GM21515 (cell line): ENCODE results near the gene METTL13.

Experiments
- ATAC-seq: cut with Tn5 transposase; IDR thresholded peaks from one replicate; pipeline ENCODE4 v1.9.1; 2021; ENCODE audit not compliant: unreplicated experiment

The METTL13 gene

GRCh38 chr1:171781176-171781875 lies at the start of gene METTL13:
Gene METTL13, plus strand, starts transcription at chr1:171781660. Its CDS starts 308 bp downstream, at chr1:171781968.
- ATAC-seq, result peak; percentile 98

GRCh38 chr1:171736196-171736595 lies 45.3 kb upstream of the METTL13 start:
- no peak for ATAC-seq

- no peak for ATAC-seq
Measured at GRCh38 chr1:171738911-171739310, 42.5 kb upstream of the METTL13 start.

- no peak for ATAC-seq
Measured at GRCh38 chr1:171739656-171740055, 41.8 kb upstream of the METTL13 start.

GRCh38 chr1:171740356-171740863 lies 41.0 kb upstream of the METTL13 start:
- no peak for ATAC-seq

- peak; percentile 31 for ATAC-seq
Measured at GRCh38 chr1:171740987-171741871, 40.2 kb upstream of the METTL13 start.

- ATAC-seq, result peak; percentile 92
Measured at GRCh38 chr1:171741872-171742576, 39.4 kb upstream of the METTL13 start, which contains the start of gene VAMP4. Gene VAMP4, minus strand, starts transcription at chr1:171742065. Its CDS starts 3,651 bp downstream, at chr1:171738414.

- ATAC-seq, result peak; percentile 5
Measured at GRCh38 chr1:171742577-171742922, 38.9 kb upstream of the METTL13 start.

GRCh38 chr1:171743081-171743870 lies 38.2 kb upstream of the METTL13 start:
- ATAC-seq, result no peak

- ATAC-seq, result no peak
Measured at GRCh38 chr1:171744986-171745385, 36.5 kb upstream of the METTL13 start.

- no peak for ATAC-seq
Measured at GRCh38 chr1:171748651-171749050, 32.8 kb upstream of the METTL13 start.

- no peak for ATAC-seq
Measured at GRCh38 chr1:171751221-171751620, 30.2 kb upstream of the METTL13 start.

GRCh38 chr1:171753182-171753581 lies 28.3 kb upstream of the METTL13 start:
- no peak for ATAC-seq

GRCh38 chr1:171753685-171754352 lies 27.6 kb upstream of the METTL13 start:
- no peak for ATAC-seq

- no peak for ATAC-seq
Measured at GRCh38 chr1:171754353-171754705, 27.1 kb upstream of the METTL13 start.

- ATAC-seq, result no peak
Measured at GRCh38 chr1:171754971-171755370, 26.5 kb upstream of the METTL13 start.

- ATAC-seq, result no peak
Measured at GRCh38 chr1:171756856-171757255, 24.6 kb upstream of the METTL13 start.

- no peak for ATAC-seq
Measured at GRCh38 chr1:171758011-171758410, 23.4 kb upstream of the METTL13 start.

- no peak for ATAC-seq
Measured at GRCh38 chr1:171762143-171762563, 19.3 kb upstream of the METTL13 start.

GRCh38 chr1:171763764-171764163 lies 17.7 kb upstream of the METTL13 start:
- ATAC-seq, result no peak
